Adipocyte (in vitro differentiated cells): ENCODE data around the gene SPTLC2.

ENCODE experiments used
- DNase-seq: peaks from one replicate; pipeline ENCODE4 v3.0.0-alpha.2; 2015; ENCODE audit warnings: low read depth
- H3K27me3 ChIP-seq: replicated peaks from 2 replicates; pipeline ENCODE4 v1.7.0; 2013; ENCODE audit warnings: mild to moderate bottlenecking, low read length, moderate library complexity; ENCODE audit not compliant: control insufficient read depth, insufficient read depth
- H3K36me3 ChIP-seq: 2 replicates; pipeline ENCODE4 v1.7.0; 2013; ENCODE audit warnings: low read length, mild to moderate bottlenecking, moderate library complexity; ENCODE audit not compliant: control insufficient read depth, insufficient read depth, severe bottlenecking
- H3K4me1 ChIP-seq: 2 replicates; pipeline ENCODE4 v1.7.0; 2013; ENCODE audit warnings: mild to moderate bottlenecking, low read length, moderate library complexity; ENCODE audit not compliant: control insufficient read depth, insufficient read depth
- H3K4me3 ChIP-seq: 2 replicates; pipeline ENCODE4 v1.7.0; 2013; ENCODE audit warnings: mild to moderate bottlenecking, low read length, moderate library complexity
- H3K9ac ChIP-seq: 2 replicates; pipeline ENCODE4 v1.7.0; 2013; ENCODE audit warnings: mild to moderate bottlenecking, low read length, moderate library complexity
- H3K9me3 ChIP-seq: 2 replicates; pipeline ENCODE4 v1.7.0; 2013; ENCODE audit warnings: mild to moderate bottlenecking, low read length, moderate library complexity; ENCODE audit not compliant: control insufficient read depth

The SPTLC2 gene

GRCh38 chr14:77457115-77457521 lies 159.3 kb downstream of the SPTLC2 start:
- Histone ChIP-seq H3K4me3 (peak overlapping the region; percentile 100), H3K27me3 (no peaks in the 10 kb centered on the region), H3K36me3 (peaks cover 32% of the 10 kb centered on the region), H3K9ac (peak overlapping the region; percentile 99), H3K4me1 (peaks cover 21% of the 10 kb centered on the region), H3K9me3 (no peaks in the 10 kb centered on the region)
- no peak for DNase-seq
